HCT116 (cell line): Measurements from ENCODE around the gene E4F1. TPM values are rescaled to one million over a fixed set of nuclear protein-coding genes. Genes with fewer than 3 reads are reported as not detected.

Source experiments
- ATAC-seq: fragments of 200-7000 bp; cut with Tn5 transposase; 2 replicates; pipeline ENCODE4 v1.9.1; 2020; ENCODE audit warnings: mild to moderate bottlenecking, moderate library complexity
- BruUV-seq: library from RNA; stranded (reverse); fragments of 400-500 nt; replicated peaks from 2 replicates; lab custom pipeline; 2021; lab: Mats Ljungman, UMichigan
- CTCF ChIA-PET: fragments of 300-600 bp; sonication (Branson Sonifier 250); formaldehyde crosslinking; loops from one replicate; lab custom pipeline; 2021; ENCODE audit warnings: antibody characterized with exemption; lab: Charles Lee
- POLR2A ChIA-PET: fragments of 300-600, 350-600 bp; sonication (Branson Sonifier 250); formaldehyde crosslinking; loops from one replicate; lab custom pipeline; 2021; ENCODE audit warnings: antibody characterized with exemption; lab: Charles Lee
- RAD21 ChIA-PET, 2 experiments: fragments of 300-600 bp; sonication (Branson Sonifier 250); formaldehyde crosslinking; loops; one replicate each; lab custom pipeline; 2023; ENCODE audit warnings: low total read pairs in 2 of 2; ENCODE audit not compliant: uncharacterized antibody in 2 of 2, unreplicated experiment in 2 of 2, low non-redundant PET in 1 of 2; lab: Charles Lee
- DNase-seq: peaks from one replicate; pipeline ENCODE4 v3.0.0-alpha.2; 2010; ENCODE audit warnings: low read depth, low spot score
- H2AFZ ChIP-seq: fragments of 200-600 bp; shearing (Covaris generic), sonication (generic); 2 replicates; pipeline ENCODE4 v1.6.1; 2017; ENCODE audit warnings: low read depth, mixed run types, mixed read lengths, antibody characterized with exemption, low read length; ENCODE audit not compliant: poor library complexity, severe bottlenecking
- H3K27ac ChIP-seq: 2 replicates; pipeline ENCODE4 v1.5.1; 2012; ENCODE audit warnings: low read depth, low read length
- H3K27me3 ChIP-seq: fragments of 200-600 bp; sonication (generic); 2 replicates; pipeline ENCODE4 v1.6.1; 2016; ENCODE audit warnings: mixed run types, low read length, mixed read lengths; ENCODE audit not compliant: insufficient read depth
- H3K36me3 ChIP-seq, 2 experiments: fragments of 200-500 bp in 1 of 2; fragments of 200-600 bp in 1 of 2; sonication (Bioruptor generic) in 1 of 2; sonication (generic) in 1 of 2; 2 replicates each; pipeline versions ENCODE4 v1.5.1 to v1.6.1; 2014 to 2016; ENCODE audit warnings: low read length in 2 of 2, inconsistent platforms in 1 of 2, mixed read lengths in 1 of 2, mixed run types in 1 of 2; ENCODE audit not compliant: insufficient read depth in 2 of 2, control insufficient read depth in 1 of 2
- H3K4me1 ChIP-seq, 2 experiments: fragments of 200-600 bp in 1 of 2; sonication (generic) in 1 of 2; 2 replicates each; pipeline versions ENCODE4 v1.5.1 to v1.6.1; 2012 to 2017; ENCODE audit warnings: low read length in 2 of 2, inconsistent platforms in 1 of 2, mild to moderate bottlenecking in 1 of 2, mixed read lengths in 1 of 2, mixed run types in 1 of 2, moderate library complexity in 1 of 2; ENCODE audit not compliant: insufficient read depth in 2 of 2, control insufficient read depth in 1 of 2
- H3K4me2 ChIP-seq: fragments of 200-600 bp; sonication (generic); 2 replicates; pipeline ENCODE4 v1.6.1; 2017; ENCODE audit warnings: mixed run types, low read length, mixed read lengths
- H3K4me3 ChIP-seq, 2 experiments: fragments of 200-600 bp in 1 of 2; sonication (generic) in 1 of 2; replicated peaks in 1 of 2; 2 replicates each; pipeline ENCODE4 v1.5.1; 2011 to 2016; ENCODE audit warnings: low read length in 2 of 2, control low read depth in 1 of 2, low read depth in 1 of 2, mild to moderate bottlenecking in 1 of 2, mixed read lengths in 1 of 2, mixed run types in 1 of 2
- H3K79me2 ChIP-seq: fragments of 200-600 bp; sonication (generic); 2 replicates; pipeline ENCODE4 v1.6.1; 2017; ENCODE audit warnings: mild to moderate bottlenecking, mixed run types, low read length, moderate library complexity, mixed read lengths; ENCODE audit not compliant: insufficient read depth
- H3K9ac ChIP-seq: fragments of 200-600 bp; sonication (generic); 2 replicates; pipeline ENCODE4 v1.6.1; 2016; ENCODE audit warnings: low read length, mixed read lengths
- H3K9me2 ChIP-seq: fragments of 200-600 bp; sonication (generic), shearing (Covaris generic); 2 replicates; pipeline ENCODE4 v1.6.1; 2017; ENCODE audit warnings: mixed run types, mild to moderate bottlenecking, moderate library complexity; ENCODE audit not compliant: insufficient read depth
- H3K9me3 ChIP-seq, 2 experiments: fragments of 200-500 bp in 1 of 2; fragments of 200-600 bp in 1 of 2; sonication (Bioruptor generic) in 1 of 2; sonication (generic) in 1 of 2; 2 replicates each; pipeline ENCODE4 v1.6.1; 2014 to 2017; ENCODE audit warnings: low read length in 2 of 2, mixed read lengths in 2 of 2, inconsistent platforms in 1 of 2, low read depth in 1 of 2, mild to moderate bottlenecking in 1 of 2, mixed run types in 1 of 2, moderate library complexity in 1 of 2; ENCODE audit not compliant: control insufficient read depth in 1 of 2, insufficient read depth in 1 of 2
- H4K20me1 ChIP-seq: fragments of 200-600 bp; sonication (generic), shearing (Covaris generic); 2 replicates; pipeline ENCODE4 v1.6.1; 2017; ENCODE audit warnings: mixed run types, mild to moderate bottlenecking, moderate library complexity; ENCODE audit not compliant: insufficient read depth
- CBX3 ChIP-seq: IDR thresholded peaks from 2 replicates; pipeline ENCODE4 v1.6.1; 2012; ENCODE audit warnings: low read depth
- CEBPB ChIP-seq: IDR thresholded peaks from 2 replicates; pipeline ENCODE4 v1.6.1; 2012; ENCODE audit warnings: low read depth
- CTCF ChIP-seq, 3 experiments: fragments of 200-600 bp in 1 of 3; sonication (generic) in 1 of 3; IDR thresholded peaks in 2 of 3; conservative IDR thresholded peaks in 1 of 3; 2 replicates each; pipeline ENCODE4 v1.5.1; 2012 to 2017; ENCODE audit warnings: low read depth in 2 of 3, low read length in 2 of 3, antibody characterized with exemption in 1 of 3, borderline replicate concordance in 1 of 3, control low read depth in 1 of 3, mild to moderate bottlenecking in 1 of 3, mixed read lengths in 1 of 3, mixed run types in 1 of 3, moderate library complexity in 1 of 3; ENCODE audit not compliant: insufficient read depth in 1 of 3
- EGR1 ChIP-seq: IDR thresholded peaks from 2 replicates; pipeline ENCODE4 v1.6.1; 2012; ENCODE audit warnings: low read depth
- FOSL1 ChIP-seq: IDR thresholded peaks from 2 replicates; pipeline ENCODE4 v1.6.1; 2012; ENCODE audit warnings: low read depth
- MAX ChIP-seq: IDR thresholded peaks from 2 replicates; pipeline ENCODE4 v1.6.1; 2012
- POLR2AphosphoS5 ChIP-seq: IDR thresholded peaks from 2 replicates; pipeline ENCODE4 v1.6.1; 2011; ENCODE audit warnings: mild to moderate bottlenecking, low read depth, low read length, moderate library complexity
- RAD21 ChIP-seq: IDR thresholded peaks from 2 replicates; pipeline ENCODE4 v1.6.1; 2012; ENCODE audit warnings: low read depth, mild to moderate bottlenecking
- SP1 ChIP-seq: IDR thresholded peaks from 2 replicates; pipeline ENCODE4 v1.6.1; 2012; ENCODE audit warnings: low read depth
- ZFX ChIP-seq: fragments of 450-650 bp; IDR thresholded peaks from 2 replicates; pipeline ENCODE4 v1.6.1; 2017
- ZNF274 ChIP-seq: fragments of 200-500 bp; sonication (Bioruptor generic); IDR thresholded peaks from 2 replicates; pipeline ENCODE4 v1.6.1; 2014; ENCODE audit warnings: mild to moderate bottlenecking, low read depth, low read length, inconsistent platforms
- intact Hi-C: fragments of 100-400 bp; cut with micrococcal nuclease; formaldehyde crosslinking; loops from 2 replicates; pipeline ENCODE4 v1.10.0; 2022
- total RNA-seq: library from RNA; stranded (reverse); gene quantifications from one replicate; pipeline ENCODE4 v1.2.1, GENCODE V29; 2021; ENCODE audit not compliant: unreplicated experiment

E4F1 gene
- total RNA-seq, 1 experiment from 2014 or later: 40.7 TPM

- TF ChIP-seq EGR1 (peak; percentile 81), CBX3 (no peak; the same call in 1 of the 2 replicates), ZFX (peak; percentile 77; the same call in 1 of the 2 replicates), RAD21 (peak; percentile 86), CEBPB (no peak), FOSL1 (no peak), POLR2AphosphoS5 (peak; percentile 93)
These were observed 28.1 kb downstream of the E4F1 start, which contains the start of gene ECI1 (continued) for GRCh38 chr16:2251296-2252111.

- no peak overlapping the region for H3K4me3 ChIP-seq
- intact Hi-C loops: loop anchor here (10.0 kb wide), 1 partner anchor 228 kb away; the partner anchor contains the start of gene NHERF2
- peaks cover 33 to 43% of the 10 kb centered on the region in 2 experiments for H3K36me3 ChIP-seq
- TF ChIP-seq RAD21 (no peak), CTCF (IDR thresholded peaks at IDR 0.05 in 2 of 3, conservative IDR thresholded peaks at IDR 0.05 in 1 of 3; ENCODE audit: borderline replicate concordance in 1 of 3, insufficient read depth in 1 of 3, low read depth in 2 of 3, low read length in 2 of 3) (no peak), POLR2AphosphoS5 (no peak), SP1 (no peak), ZNF274 (no peak), CEBPB (no peak), MAX (no peak)
- TF ChIP-seq, all 23 proteins: peak for 0
- Histone ChIP-seq H3K79me2 (peaks cover 63% of the 10 kb centered on the region), H4K20me1 (peaks cover 5% of the 10 kb centered on the region; the same call in 1 of the 2 replicates), H3K27me3 (no peaks in the 10 kb centered on the region), H3K9me3 (no peaks in the 10 kb centered on the region), H3K9ac (no peak overlapping the region), H3K4me1 (peaks cover 15 to 31% of the 10 kb centered on the region in 2 experiments), H2AFZ (no peak overlapping the region), H3K9me2 (no peaks in the 10 kb centered on the region), H3K4me2 (no peak overlapping the region), H3K27ac (peak overlapping the region; percentile 89)
- DNase-seq (no peak), ATAC-seq (no peak)
- no TSS peak for BruUV-seq
- ChIA-PET POLR2A (interaction anchor here (1.8 to 2.8 kb wide), 3 partner anchors 11 to 97 kb away, joined by 9 to 21 read pairs (median 17); partner anchors contain the start of genes PGP and TRAF7), CTCF (interaction anchor here (1.0 to 2.7 kb wide), 2 partner anchors 57 to 248 kb away, joined by 3 to 24 read pairs; partner anchors contain the start of gene CASKIN1), RAD21 (no interaction called here)
These were observed 29.4 kb downstream of the E4F1 start for GRCh38 chr16:2252806-2253148.
